Calu3 (cell line): ENCODE results near the gene HIPK1. TPM values are rescaled to one million over a fixed set of nuclear protein-coding genes. Genes with fewer than 3 reads are reported as not detected.
"Not testable (repeated sequence)": the region's sequence is repeated elsewhere in the genome, so short reads cannot be mapped to it uniquely, and the experiment has no call there.

ENCODE experiments used
- BruUV-seq: library from RNA; stranded (reverse); fragments of 400-500 nt; replicated peaks from 2 replicates; lab custom pipeline; 2021; lab: Mats Ljungman, UMichigan
- CTCF ChIA-PET: fragments of 300-600 bp; sonication (Branson Sonifier 250); formaldehyde crosslinking; loops from one replicate; lab custom pipeline; 2022; ENCODE audit warnings: antibody characterized with exemption; lab: Charles Lee
- DNase-seq: peaks from one replicate; pipeline ENCODE4 v3.0.0; 2022
- H3K27ac Mint-ChIP-seq: one replicate; pipeline ENCODE4 v1.8.0; 2022; ENCODE audit warnings: mixed read lengths; ENCODE audit not compliant: unreplicated experiment
- H3K27me3 Mint-ChIP-seq: one replicate; pipeline ENCODE4 v1.8.0; 2022; ENCODE audit warnings: mixed read lengths; ENCODE audit not compliant: unreplicated experiment
- H3K36me3 Mint-ChIP-seq: one replicate; pipeline ENCODE4 v1.8.0; 2022; ENCODE audit warnings: mild to moderate bottlenecking, moderate library complexity, mixed read lengths; ENCODE audit not compliant: insufficient read depth, unreplicated experiment
- H3K4me1 Mint-ChIP-seq: one replicate; pipeline ENCODE4 v1.8.0; 2022; ENCODE audit warnings: mild to moderate bottlenecking, low read depth, mixed read lengths; ENCODE audit not compliant: unreplicated experiment
- H3K4me3 Mint-ChIP-seq: one replicate; pipeline ENCODE4 v1.8.0; 2022; ENCODE audit warnings: mild to moderate bottlenecking, low read depth, moderate library complexity, mixed read lengths; ENCODE audit not compliant: unreplicated experiment
- H3K9me3 Mint-ChIP-seq: one replicate; pipeline ENCODE4 v1.8.0; 2022; ENCODE audit warnings: low read depth, mixed read lengths; ENCODE audit not compliant: unreplicated experiment
- CTCF ChIP-seq: fragments of 200-600 bp; IDR thresholded peaks from one replicate; pipeline ENCODE4 v1.8.0; 2022; ENCODE audit warnings: antibody characterized with exemption; ENCODE audit not compliant: unreplicated experiment
- intact Hi-C: fragments of 100-400 bp; cut with micrococcal nuclease; formaldehyde crosslinking; loops from one replicate; pipeline ENCODE4 v1.10.0; 2022; ENCODE audit not compliant: unreplicated experiment
- total RNA-seq: library from RNA; stranded (reverse); gene quantifications from 2 replicates; pipeline ENCODE4 v1.2.3, GENCODE V29; 2022

HIPK1 gene
- total RNA-seq, 1 experiment from 2014 or later: 42.7 TPM

- DNase-seq: no peak
- Mint-ChIP-seq H3K27ac (no peak overlapping the region), H3K27me3 (no peaks in the 10 kb centered on the region), H3K4me1 (peaks cover 7% of the 10 kb centered on the region), H3K36me3 (no peaks in the 10 kb centered on the region), H3K4me3 (no peak overlapping the region), H3K9me3 (no peaks in the 10 kb centered on the region)
- TF ChIP-seq CTCF: no peak
- CTCF ChIA-PET: interaction anchor here (0.6 kb wide), 1 partner anchor 13 kb away, joined by 3 read pairs; no protein-coding TSS in a partner anchor
- intact Hi-C loops: no loop called here
- no TSS peak for BruUV-seq
Measured at GRCh38 chr1:113946112-113946511, 17.0 kb downstream of the HIPK1 start.

GRCh38 chr1:113946678-113947387 is 17.7 kb downstream of the HIPK1 start:
- no peaks in the 10 kb centered on the region for H3K9me3 Mint-ChIP-seq
- no peak overlapping the region for H3K27ac Mint-ChIP-seq
- no peak for TF ChIP-seq CTCF
- no peaks in the 10 kb centered on the region for H3K27me3 Mint-ChIP-seq
- intact Hi-C loops: no loop called here
- no TSS peak for BruUV-seq
- no peak for DNase-seq
- H3K36me3 Mint-ChIP-seq: no peaks in the 10 kb centered on the region
- CTCF ChIA-PET: interaction anchor here (0.6 kb wide), 1 partner anchor 14 kb away, joined by 3 read pairs; no protein-coding TSS in a partner anchor
- H3K4me3 Mint-ChIP-seq: no peak overlapping the region
- H3K4me1 Mint-ChIP-seq: peaks cover 7% of the 10 kb centered on the region

- TF ChIP-seq CTCF: no peak
- BruUV-seq: no TSS peak
- no peak for DNase-seq
- CTCF ChIA-PET: no interaction called here
- no peaks in the 10 kb centered on the region for H3K36me3 Mint-ChIP-seq
- H3K27me3 Mint-ChIP-seq: no peaks in the 10 kb centered on the region
- H3K4me1 Mint-ChIP-seq: peaks cover 7% of the 10 kb centered on the region
- intact Hi-C loops: no loop called here
- no peak overlapping the region for H3K4me3 Mint-ChIP-seq
- no peaks in the 10 kb centered on the region for H3K9me3 Mint-ChIP-seq
- H3K27ac Mint-ChIP-seq: no peak overlapping the region
Measured at GRCh38 chr1:113947388-113948107, 18.4 kb downstream of the HIPK1 start.

GRCh38 chr1:113948151-113948550 is 19.0 kb downstream of the HIPK1 start:
- H3K4me1 Mint-ChIP-seq: not testable (repeated sequence)

GRCh38 chr1:113949007-113949406 is 19.9 kb downstream of the HIPK1 start:
- Mint-ChIP-seq H3K4me3 (no peak overlapping the region), H3K9me3 (no peaks in the 10 kb centered on the region), H3K4me1 (peaks cover 7% of the 10 kb centered on the region), H3K27ac (no peak overlapping the region), H3K36me3 (no peaks in the 10 kb centered on the region), H3K27me3 (no peaks in the 10 kb centered on the region)
- no peak for TF ChIP-seq CTCF
- DNase-seq: no peak
- CTCF ChIA-PET: no interaction called here
- BruUV-seq: no TSS peak
- intact Hi-C loops: no loop called here

More at GRCh38 chr1:113948151-113948550, 19.0 kb downstream of the HIPK1 start:
- CTCF ChIA-PET, H3K4me3 Mint-ChIP-seq, H3K27me3 Mint-ChIP-seq, BruUV-seq, H3K36me3 Mint-ChIP-seq, H3K27ac Mint-ChIP-seq, intact Hi-C loops, DNase-seq, H3K9me3 Mint-ChIP-seq: not testable (repeated sequence)
